ENCODE data around the gene IDH1. TPM values are rescaled to one million over a fixed set of nuclear protein-coding genes. Genes with fewer than 3 reads are reported as not detected.
A peak's percentile ranks its signal among the peaks of the same experiment; 100 is the strongest.

The IDH1 gene
- total RNA-seq, 1 experiment from 2014 or later: 80.2 TPM

DNA sequence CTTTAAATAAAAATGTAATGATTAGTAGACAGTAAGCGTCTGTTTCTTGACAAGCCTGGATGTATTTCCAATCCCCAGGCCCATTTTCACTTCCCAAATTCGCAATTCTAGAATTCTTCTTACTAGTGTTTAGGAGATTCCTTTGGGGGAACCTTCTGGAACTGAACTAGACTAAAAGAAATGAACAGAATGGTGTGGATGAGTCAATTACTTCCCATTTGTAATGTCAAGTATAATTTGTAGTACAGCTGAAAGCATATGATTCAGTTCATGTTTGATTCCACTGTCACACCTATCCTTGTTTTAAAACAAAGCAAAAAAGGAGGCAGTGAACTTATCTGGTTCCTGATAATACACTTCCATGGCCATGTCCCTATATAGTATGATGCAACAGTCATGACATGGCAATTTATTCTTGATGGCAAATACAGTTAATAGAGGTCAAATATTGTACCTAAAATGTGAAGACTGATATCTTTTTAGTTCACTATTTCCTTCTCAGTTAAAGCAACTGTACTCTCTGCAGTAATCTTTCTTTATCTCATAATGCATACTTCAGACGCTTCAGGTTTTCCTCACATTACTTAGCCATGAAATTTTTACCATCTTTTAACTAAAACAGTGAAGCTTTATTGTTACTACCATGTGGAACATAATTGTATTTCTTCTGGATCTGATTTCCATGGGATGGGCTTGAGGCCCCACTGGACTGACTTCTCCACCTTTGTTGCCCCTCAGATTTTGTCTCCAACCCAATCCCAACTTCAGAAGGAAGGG, 2.0 kb downstream of the IDH1 start:
- in situ Hi-C loops (cut with HindIII; ENCODE audit: low pct_unique_long_range_greater_than_20kb, low sequenced_read_pairs): no loop called here
- TF ChIP-seq SIN3A (IDR thresholded peaks at IDR 0.05; ENCODE audit: borderline replicate concordance, insufficient read depth, low read depth, low read length) (no peak), POLR2AphosphoS5 (IDR thresholded peaks at IDR 0.05; ENCODE audit: low read depth, low read length) (no peak), TCF7L2 (IDR thresholded peaks at IDR 0.05; ENCODE audit: low read depth, low read length) (no peak)
- TF ChIP-seq, protein P1, sequence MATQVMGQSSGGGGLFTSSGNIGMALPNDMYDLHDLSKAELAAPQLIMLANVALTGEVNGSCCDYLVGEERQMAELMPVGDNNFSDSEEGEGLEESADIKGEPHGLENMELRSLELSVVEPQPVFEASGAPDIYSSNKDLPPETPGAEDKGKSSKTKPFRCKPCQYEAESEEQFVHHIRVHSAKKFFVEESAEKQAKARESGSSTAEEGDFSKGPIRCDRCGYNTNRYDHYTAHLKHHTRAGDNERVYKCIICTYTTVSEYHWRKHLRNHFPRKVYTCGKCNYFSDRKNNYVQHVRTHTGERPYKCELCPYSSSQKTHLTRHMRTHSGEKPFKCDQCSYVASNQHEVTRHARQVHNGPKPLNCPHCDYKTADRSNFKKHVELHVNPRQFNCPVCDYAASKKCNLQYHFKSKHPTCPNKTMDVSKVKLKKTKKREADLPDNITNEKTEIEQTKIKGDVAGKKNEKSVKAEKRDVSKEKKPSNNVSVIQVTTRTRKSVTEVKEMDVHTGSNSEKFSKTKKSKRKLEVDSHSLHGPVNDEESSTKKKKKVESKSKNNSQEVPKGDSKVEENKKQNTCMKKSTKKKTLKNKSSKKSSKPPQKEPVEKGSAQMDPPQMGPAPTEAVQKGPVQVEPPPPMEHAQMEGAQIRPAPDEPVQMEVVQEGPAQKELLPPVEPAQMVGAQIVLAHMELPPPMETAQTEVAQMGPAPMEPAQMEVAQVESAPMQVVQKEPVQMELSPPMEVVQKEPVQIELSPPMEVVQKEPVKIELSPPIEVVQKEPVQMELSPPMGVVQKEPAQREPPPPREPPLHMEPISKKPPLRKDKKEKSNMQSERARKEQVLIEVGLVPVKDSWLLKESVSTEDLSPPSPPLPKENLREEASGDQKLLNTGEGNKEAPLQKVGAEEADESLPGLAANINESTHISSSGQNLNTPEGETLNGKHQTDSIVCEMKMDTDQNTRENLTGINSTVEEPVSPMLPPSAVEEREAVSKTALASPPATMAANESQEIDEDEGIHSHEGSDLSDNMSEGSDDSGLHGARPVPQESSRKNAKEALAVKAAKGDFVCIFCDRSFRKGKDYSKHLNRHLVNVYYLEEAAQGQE (IDR thresholded peaks at IDR 0.05; ENCODE audit: insufficient read depth in 1 of 2, low read depth in 2 of 2, low read length in 1 of 2): no peak
- TF ChIP-seq, protein P2, sequence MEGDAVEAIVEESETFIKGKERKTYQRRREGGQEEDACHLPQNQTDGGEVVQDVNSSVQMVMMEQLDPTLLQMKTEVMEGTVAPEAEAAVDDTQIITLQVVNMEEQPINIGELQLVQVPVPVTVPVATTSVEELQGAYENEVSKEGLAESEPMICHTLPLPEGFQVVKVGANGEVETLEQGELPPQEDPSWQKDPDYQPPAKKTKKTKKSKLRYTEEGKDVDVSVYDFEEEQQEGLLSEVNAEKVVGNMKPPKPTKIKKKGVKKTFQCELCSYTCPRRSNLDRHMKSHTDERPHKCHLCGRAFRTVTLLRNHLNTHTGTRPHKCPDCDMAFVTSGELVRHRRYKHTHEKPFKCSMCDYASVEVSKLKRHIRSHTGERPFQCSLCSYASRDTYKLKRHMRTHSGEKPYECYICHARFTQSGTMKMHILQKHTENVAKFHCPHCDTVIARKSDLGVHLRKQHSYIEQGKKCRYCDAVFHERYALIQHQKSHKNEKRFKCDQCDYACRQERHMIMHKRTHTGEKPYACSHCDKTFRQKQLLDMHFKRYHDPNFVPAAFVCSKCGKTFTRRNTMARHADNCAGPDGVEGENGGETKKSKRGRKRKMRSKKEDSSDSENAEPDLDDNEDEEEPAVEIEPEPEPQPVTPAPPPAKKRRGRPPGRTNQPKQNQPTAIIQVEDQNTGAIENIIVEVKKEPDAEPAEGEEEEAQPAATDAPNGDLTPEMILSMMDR (IDR thresholded peaks at IDR 0.05): no peak
- intact Hi-C loops (cut with micrococcal nuclease; ENCODE audit: unreplicated experiment): no loop called here
- peak overlapping the region; percentile 86; the same call in 1 of the 2 replicates for H3K27ac ChIP-seq (ENCODE audit: low read length)
- DNase-seq (ENCODE audit: low read depth, low spot score) (no peak), ATAC-seq (no peak)
- BruUV-seq (replicated peaks): TSS peak; percentile 26
- POLR2A ChIA-PET: no interaction called here
- peaks cover 15% of the 10 kb centered on the region for H3K4me1 ChIP-seq (ENCODE audit: control insufficient read depth, insufficient read depth, low read length)
- peaks cover 10% of the 10 kb centered on the region for H3K36me3 ChIP-seq (ENCODE audit: control insufficient read depth, insufficient read depth, low read length)
- peak overlapping the region; percentile 100 for H3K4me3 ChIP-seq (ENCODE audit: low read depth in 2 of 2, low read length in 2 of 2)
- CTCF ChIA-PET: interaction anchor here (2.7 kb wide), 1 partner anchor 77 kb away, joined by 24 read pairs; no protein-coding TSS in a partner anchor
- H3K27me3 ChIP-seq (ENCODE audit: control insufficient read depth, insufficient read depth, low read length): no peaks in the 10 kb centered on the region
- H3K9me3 ChIP-seq (ENCODE audit: control insufficient read depth, insufficient read depth, low read depth, low read length): no peaks in the 10 kb centered on the region

DNA sequence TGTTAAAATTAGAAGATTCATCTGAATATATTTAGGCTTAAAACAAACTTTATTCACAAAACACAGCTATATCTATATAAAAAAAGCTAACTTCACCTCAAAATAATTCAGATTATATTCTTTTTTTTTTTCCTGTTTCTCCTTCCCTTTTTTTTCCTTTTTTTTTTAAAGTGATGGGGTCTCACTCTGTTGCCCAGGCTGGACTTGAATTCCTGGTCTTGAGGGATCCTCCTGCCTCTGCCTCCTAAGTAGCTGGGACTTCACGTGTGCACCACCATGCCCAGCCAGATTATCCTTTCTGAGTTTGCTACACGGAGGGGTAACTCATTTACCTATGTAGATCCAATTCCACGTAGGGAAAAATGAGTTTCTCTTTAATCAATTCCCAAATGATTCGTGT, 3.8 kb downstream of the IDH1 start:
- no peak overlapping the region; the same call in 1 of the 2 replicates for H3K27ac ChIP-seq (ENCODE audit: low read length)
- DNase-seq (ENCODE audit: low read depth, low spot score): no peak
- in situ Hi-C loops (cut with HindIII; ENCODE audit: low pct_unique_long_range_greater_than_20kb, low sequenced_read_pairs): no loop called here
- TF ChIP-seq SIN3A (IDR thresholded peaks at IDR 0.05; ENCODE audit: borderline replicate concordance, insufficient read depth, low read depth, low read length): no peak
- TF ChIP-seq, protein P2 (IDR thresholded peaks at IDR 0.05): no peak
- no peak for TF ChIP-seq TCF7L2 (IDR thresholded peaks at IDR 0.05; ENCODE audit: low read depth, low read length)
- no peak for TF ChIP-seq POLR2AphosphoS5 (IDR thresholded peaks at IDR 0.05; ENCODE audit: low read depth, low read length)
- TF ChIP-seq, protein P1 (IDR thresholded peaks at IDR 0.05; ENCODE audit: insufficient read depth in 1 of 2, low read depth in 2 of 2, low read length in 1 of 2): no peak
- POLR2A ChIA-PET: no interaction called here
- no TSS peak for BruUV-seq (replicated peaks)
- no peak overlapping the region for H3K4me3 ChIP-seq (ENCODE audit: low read depth in 2 of 2, low read length in 2 of 2)
- H3K27me3 ChIP-seq (ENCODE audit: control insufficient read depth, insufficient read depth, low read length): no peaks in the 10 kb centered on the region
- H3K36me3 ChIP-seq (ENCODE audit: control insufficient read depth, insufficient read depth, low read length): peaks cover 13% of the 10 kb centered on the region
- intact Hi-C loops (cut with micrococcal nuclease; ENCODE audit: unreplicated experiment): no loop called here
- H3K9me3 ChIP-seq (ENCODE audit: control insufficient read depth, insufficient read depth, low read depth, low read length): no peaks in the 10 kb centered on the region
- CTCF ChIA-PET: no interaction called here
- ATAC-seq: no peak
- peaks cover 11% of the 10 kb centered on the region for H3K4me1 ChIP-seq (ENCODE audit: control insufficient read depth, insufficient read depth, low read length)

All from Panc1 (cell line).